Smooth muscle cell of the brain vasculature (primary cell): Measurements from ENCODE around the gene FDPS.

Experiments
- DNase-seq: peaks from one replicate; pipeline ENCODE4 v3.0.0-alpha.2; 2012; ENCODE audit warnings: low read depth, low spot score

The FDPS gene

GRCh38 chr1:155360051-155360450 is 51.4 kb downstream of the FDPS start:
- no peak for DNase-seq
